ENCODE data around the gene PRDM16. TPM values are rescaled to one million over a fixed set of nuclear protein-coding genes. Genes with fewer than 3 reads are reported as not detected.

PRDM16 gene
- total and polyA plus RNA-seq, 2 of the 8 experiments (the other 6 are each of a cell fraction or from before 2014, with no cell fraction given) = 0.39 to 0.43 TPM

DNA sequence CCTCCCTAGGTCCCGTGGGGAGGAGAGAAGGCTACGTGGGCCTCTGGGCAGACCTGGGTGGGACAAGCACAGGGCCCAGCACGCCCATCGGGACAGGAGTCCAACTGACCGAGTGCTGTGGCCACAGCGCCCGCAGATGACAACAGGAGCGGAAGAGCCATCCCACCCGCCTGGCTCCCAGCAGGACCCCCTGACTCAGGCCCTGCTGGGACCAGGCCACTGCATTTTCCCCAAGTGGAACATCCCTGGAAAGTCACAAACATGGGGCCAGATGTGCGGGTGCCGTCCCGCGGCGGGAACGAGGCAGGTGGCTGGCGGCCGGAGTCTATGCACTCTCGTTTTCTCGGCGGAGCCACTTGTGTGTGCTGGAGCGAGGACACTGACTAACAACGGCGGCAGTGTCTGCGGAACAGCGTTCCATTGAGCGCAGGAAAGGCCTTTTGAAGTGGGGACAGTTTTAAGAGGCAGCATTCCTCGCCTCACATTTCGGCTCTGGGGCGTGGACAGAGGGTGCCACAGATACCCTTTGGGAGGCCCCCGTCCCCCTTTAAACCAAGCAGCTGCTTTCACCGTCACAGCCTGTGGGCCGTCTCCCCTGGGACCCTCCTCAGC is 291.7 kb downstream of the PRDM16 start:
- H3K14ac ChIP-seq (ENCODE audit: insufficient read length) = no peak overlapping the region
- H4K91ac ChIP-seq (replicated peaks; ENCODE audit: insufficient read length, low read length) = no peak overlapping the region
- H2BK12ac ChIP-seq (ENCODE audit: low read depth, low read length) = no peak overlapping the region
- H3K56ac ChIP-seq (replicated peaks; ENCODE audit: insufficient read length, low read depth, low read length) = no peak overlapping the region
- no peak overlapping the region for H2BK15ac ChIP-seq (ENCODE audit: low read length)
- no peak overlapping the region; the same call in 1 of the 2 replicates for H4K8ac ChIP-seq (ENCODE audit: extremely low read depth, insufficient read depth, low read length)
- WGBS, 2 experiments (ENCODE audit: extremely low coverage in 1 of 2, insufficient coverage in 1 of 2, insufficient read length in 1 of 2, insufficient replicate concordance in 2 of 2, low coverage in 1 of 2, low lambda C conversion rate in 2 of 2, missing lambda C conversion rate in 1 of 2) = 93% methylated on average over 32 of the region's 32 CpGs; no CpG with 5 or more reads in 1 of the 2 experiments
- H3K27me3 ChIP-seq (replicated peaks in 1 of 4; ENCODE audit: control insufficient read depth in 3 of 4, extremely low read depth in 1 of 4, insufficient read depth in 3 of 4, low read length in 3 of 4) = no peaks in the 10 kb centered on the region; a peak in 1 of 7 replicates
- H3K4me1 ChIP-seq (replicated peaks in 1 of 4; ENCODE audit: control insufficient read depth in 3 of 4, insufficient read depth in 4 of 4, low read length in 3 of 4) = peaks cover 0 to 12% (median 4%) of the 10 kb centered on the region in 4 experiments; a peak in 5 of 7 replicates
- H4K5ac ChIP-seq (ENCODE audit: insufficient read length, low read depth, low read length) = no peak overlapping the region
- no peak overlapping the region for H2AK5ac ChIP-seq (ENCODE audit: low read depth, low read length)
- H3K4me2 ChIP-seq (ENCODE audit: insufficient read depth in 1 of 2, low read depth in 2 of 2, low read length in 2 of 2) = no peak overlapping the region
- no peak overlapping the region for H3K9ac ChIP-seq (replicated peaks in 1 of 4; ENCODE audit: extremely low read depth in 1 of 4, low read depth in 3 of 4, low read length in 3 of 4)
- H3K23ac ChIP-seq (ENCODE audit: insufficient read length) = no peak overlapping the region
- no peaks in the 10 kb centered on the region for H3K79me2 ChIP-seq (ENCODE audit: control insufficient read depth in 1 of 2, insufficient read depth in 2 of 2, low read length in 2 of 2)
- no peak overlapping the region for H3K27ac ChIP-seq (ENCODE audit: low read depth, low read length)
- H3K18ac ChIP-seq (ENCODE audit: extremely low read depth, low read length) = no peak overlapping the region
- no peaks in the 10 kb centered on the region for H4K20me1 ChIP-seq (replicated peaks in 1 of 2; ENCODE audit: control insufficient read depth in 1 of 2, insufficient read depth in 2 of 2, low read length in 2 of 2)
- no peaks in the 10 kb centered on the region for H3K36me3 ChIP-seq (ENCODE audit: control insufficient read depth in 2 of 4, insufficient read depth in 4 of 4, low read length in 3 of 4)
- no peak overlapping the region for H2AFZ ChIP-seq (ENCODE audit: low read length)
- H3K23me2 ChIP-seq (ENCODE audit: low read depth, low read length) = no peaks in the 10 kb centered on the region
- ChIA-PET POLR2A (ENCODE audit: partially characterized antibody) (no interaction called here), CTCF (ENCODE audit: partially characterized antibody) (no interaction called here)
- no peak overlapping the region for H3K4me3 ChIP-seq (ENCODE audit: extremely low read depth in 1 of 4, insufficient read depth in 2 of 4, low read depth in 3 of 4, low read length in 4 of 4)
- H2BK20ac ChIP-seq (ENCODE audit: low read length) = no peak overlapping the region
- H3K9me3 ChIP-seq (ENCODE audit: insufficient read depth in 2 of 2, low read depth in 1 of 2, low read length in 1 of 2) = no peaks in the 10 kb centered on the region
- no peak overlapping the region for H2BK120ac ChIP-seq (replicated peaks; ENCODE audit: low read depth, low read length)
- no peaks in the 10 kb centered on the region for H3K79me1 ChIP-seq (ENCODE audit: low read depth, low read length)
- no peak overlapping the region for H3K4ac ChIP-seq (replicated peaks; ENCODE audit: insufficient read length, low read depth, low read length)
- no peak for FAIRE-seq
- H2BK5ac ChIP-seq (ENCODE audit: low read depth, low read length) = no peak overlapping the region
- DNase-seq (ENCODE audit: low read depth in 1 of 2, low spot score in 2 of 2) = no peak
- TF ChIP-seq, protein P1, sequence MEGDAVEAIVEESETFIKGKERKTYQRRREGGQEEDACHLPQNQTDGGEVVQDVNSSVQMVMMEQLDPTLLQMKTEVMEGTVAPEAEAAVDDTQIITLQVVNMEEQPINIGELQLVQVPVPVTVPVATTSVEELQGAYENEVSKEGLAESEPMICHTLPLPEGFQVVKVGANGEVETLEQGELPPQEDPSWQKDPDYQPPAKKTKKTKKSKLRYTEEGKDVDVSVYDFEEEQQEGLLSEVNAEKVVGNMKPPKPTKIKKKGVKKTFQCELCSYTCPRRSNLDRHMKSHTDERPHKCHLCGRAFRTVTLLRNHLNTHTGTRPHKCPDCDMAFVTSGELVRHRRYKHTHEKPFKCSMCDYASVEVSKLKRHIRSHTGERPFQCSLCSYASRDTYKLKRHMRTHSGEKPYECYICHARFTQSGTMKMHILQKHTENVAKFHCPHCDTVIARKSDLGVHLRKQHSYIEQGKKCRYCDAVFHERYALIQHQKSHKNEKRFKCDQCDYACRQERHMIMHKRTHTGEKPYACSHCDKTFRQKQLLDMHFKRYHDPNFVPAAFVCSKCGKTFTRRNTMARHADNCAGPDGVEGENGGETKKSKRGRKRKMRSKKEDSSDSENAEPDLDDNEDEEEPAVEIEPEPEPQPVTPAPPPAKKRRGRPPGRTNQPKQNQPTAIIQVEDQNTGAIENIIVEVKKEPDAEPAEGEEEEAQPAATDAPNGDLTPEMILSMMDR (IDR thresholded peaks at IDR 0.05; ENCODE audit: control extremely low read depth in 1 of 3, insufficient read depth in 1 of 3, low read depth in 1 of 3, low read length in 3 of 3) = no peak
- TF ChIP-seq MAFK (IDR thresholded peaks at IDR 0.05; ENCODE audit: low read depth, low read length) = no peak
- TF ChIP-seq POLR2AphosphoS5 (IDR thresholded peaks at IDR 0.05; ENCODE audit: low read depth, low read length) = no peak
- TF ChIP-seq GTF2F1 (IDR thresholded peaks at IDR 0.05; ENCODE audit: borderline replicate concordance, low read depth, low read length) = no peak
- TF ChIP-seq BCL11A (IDR thresholded peaks at IDR 0.05; ENCODE audit: low read depth in 2 of 2, low read length in 2 of 2) = no peak
- no peak for TF ChIP-seq RAD21 (IDR thresholded peaks at IDR 0.05 in 1 of 2, conservative IDR thresholded peaks at IDR 0.05 in 1 of 2; ENCODE audit: low read depth in 2 of 2, low read length in 2 of 2)
- TF ChIP-seq POU5F1 (IDR thresholded peaks at IDR 0.05; ENCODE audit: low read depth, low read length) = no peak

All from H1 (cell line).